GM21825 (cell line): ENCODE data around the gene VAPB.

Experiments
- ATAC-seq: cut with Tn5 transposase; IDR thresholded peaks from one replicate; pipeline ENCODE4 v1.9.1; 2021; ENCODE audit warnings: mild to moderate bottlenecking, moderate library complexity; ENCODE audit not compliant: unreplicated experiment

VAPB gene

GRCh38 chr20:58458342-58459057 lies 69.5 kb downstream of the VAPB start:
- ATAC-seq = peak; percentile 97

- peak; percentile 21 for ATAC-seq
Observed at GRCh38 chr20:58459058-58459750, 70.2 kb downstream of the VAPB start.

GRCh38 chr20:58461104-58461503 lies 72.1 kb downstream of the VAPB start:
- no peak for ATAC-seq

GRCh38 chr20:58461899-58462298 lies 72.9 kb downstream of the VAPB start:
- ATAC-seq = no peak

GRCh38 chr20:58463256-58463655 lies 74.2 kb downstream of the VAPB start:
- no peak for ATAC-seq

- ATAC-seq = no peak
Observed at GRCh38 chr20:58464838-58465237, 75.8 kb downstream of the VAPB start.

- no peak for ATAC-seq
Observed at GRCh38 chr20:58466095-58466708, 77.2 kb downstream of the VAPB start.

- ATAC-seq = no peak
Observed at GRCh38 chr20:58466729-58467571, 77.9 kb downstream of the VAPB start.

- ATAC-seq = no peak
Observed at GRCh38 chr20:58467572-58468527, 78.8 kb downstream of the VAPB start.

GRCh38 chr20:58469616-58470015 lies 80.6 kb downstream of the VAPB start:
- no peak for ATAC-seq

- no peak for ATAC-seq
Observed at GRCh38 chr20:58470336-58471192, 81.5 kb downstream of the VAPB start.

- ATAC-seq = no peak
Observed at GRCh38 chr20:58471193-58472164, 82.5 kb downstream of the VAPB start.

GRCh38 chr20:58472273-58473018 lies 83.4 kb downstream of the VAPB start:
- ATAC-seq = no peak

- ATAC-seq = no peak
Observed at GRCh38 chr20:58473453-58474425, 84.7 kb downstream of the VAPB start.

- ATAC-seq = no peak
Observed at GRCh38 chr20:58475466-58475865, 86.4 kb downstream of the VAPB start.

- ATAC-seq = no peak
Observed at GRCh38 chr20:58478141-58478805, 89.2 kb downstream of the VAPB start.
